Activated CD4-positive, CD25-positive, alpha-beta regulatory T cell treated with anti-CD3 and anti-CD28 coated beads, Interleukin-2, amount 50 U/mL, for 72 hours (primary cell): ENCODE measurements around the gene ZIC2.

Experiments used
- DNase-seq: peaks from one replicate; pipeline ENCODE4 v3.0.0; 2021

Gene ZIC2

DNA sequence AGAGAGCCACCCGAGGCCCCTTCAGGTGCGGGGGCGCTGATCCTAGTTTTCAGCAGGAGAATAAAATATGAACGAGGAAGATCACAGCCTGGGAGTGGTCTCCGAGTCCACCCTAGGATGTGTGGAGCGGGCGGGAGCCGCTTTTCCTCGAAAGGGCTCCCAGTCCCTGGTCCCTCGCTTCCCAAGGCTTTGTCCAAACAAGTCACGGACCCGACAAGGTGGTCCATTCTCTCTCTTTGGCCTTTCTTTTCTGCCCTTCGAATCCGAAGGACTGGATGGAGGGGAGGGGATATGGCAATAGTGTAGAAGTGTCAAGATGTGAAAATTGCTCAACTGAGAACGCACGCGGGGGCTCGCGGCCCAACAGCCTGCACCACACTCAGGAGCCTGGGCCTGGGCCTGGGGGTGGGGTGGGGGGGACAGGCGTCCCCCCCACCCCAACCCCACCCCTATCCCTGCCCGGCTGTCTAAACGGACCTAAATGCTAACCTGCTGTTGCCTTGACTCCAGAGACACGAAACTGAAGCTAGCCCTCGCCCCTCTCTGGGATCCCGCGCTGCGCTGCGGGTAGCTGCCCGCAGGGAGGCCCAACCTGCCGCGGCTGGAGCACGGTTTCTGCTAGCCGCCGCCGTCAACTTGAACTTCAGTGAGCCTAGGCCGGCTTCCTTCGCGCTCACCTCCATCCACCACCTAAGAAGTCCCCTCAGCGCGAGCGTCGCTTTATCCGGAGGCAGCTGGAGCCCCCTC is 7.1 kb downstream of the ZIC2 start:
- DNase-seq: no peak

DNA sequence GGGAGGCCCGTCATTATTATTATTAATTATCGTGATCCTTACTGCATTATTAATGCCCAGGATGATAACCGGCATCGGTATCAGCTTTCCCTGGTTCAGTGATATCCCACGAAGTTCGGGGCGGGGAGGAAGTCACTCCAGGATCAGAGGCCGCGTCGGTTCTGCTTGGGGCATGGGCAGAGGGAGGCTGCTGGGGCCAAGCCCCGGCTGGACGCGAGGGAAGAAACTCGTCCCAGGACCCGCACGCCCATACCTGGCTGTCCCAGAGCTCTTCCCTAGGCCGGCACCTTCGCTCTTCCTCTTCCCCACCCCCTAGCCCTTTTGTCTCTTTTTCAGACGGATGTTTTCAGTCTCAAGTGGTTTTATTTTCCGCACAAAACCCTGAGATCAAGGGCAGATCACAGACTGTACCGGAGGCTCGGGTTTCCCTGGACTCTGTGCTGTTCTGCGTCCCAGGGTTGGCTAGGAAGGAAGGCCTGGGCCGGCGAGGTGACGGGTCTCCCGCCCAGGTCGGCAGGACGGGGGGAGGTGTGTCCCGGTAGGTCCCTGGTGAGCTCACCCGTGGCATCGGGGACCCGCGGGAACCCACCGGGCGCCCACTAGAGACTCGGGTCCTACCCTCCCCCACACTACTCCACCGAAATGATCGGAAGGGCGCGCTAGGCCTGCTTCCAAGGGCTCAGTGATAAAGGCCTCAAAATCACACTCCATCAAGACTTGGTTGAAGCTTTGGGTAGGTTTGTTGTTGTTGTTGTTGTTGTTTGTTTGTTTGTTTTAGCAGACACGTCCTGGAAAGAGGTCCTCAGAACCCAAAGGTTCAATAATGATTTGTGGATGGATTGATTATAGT is 7.9 kb downstream of the ZIC2 start:
- DNase-seq: no peak

DNA sequence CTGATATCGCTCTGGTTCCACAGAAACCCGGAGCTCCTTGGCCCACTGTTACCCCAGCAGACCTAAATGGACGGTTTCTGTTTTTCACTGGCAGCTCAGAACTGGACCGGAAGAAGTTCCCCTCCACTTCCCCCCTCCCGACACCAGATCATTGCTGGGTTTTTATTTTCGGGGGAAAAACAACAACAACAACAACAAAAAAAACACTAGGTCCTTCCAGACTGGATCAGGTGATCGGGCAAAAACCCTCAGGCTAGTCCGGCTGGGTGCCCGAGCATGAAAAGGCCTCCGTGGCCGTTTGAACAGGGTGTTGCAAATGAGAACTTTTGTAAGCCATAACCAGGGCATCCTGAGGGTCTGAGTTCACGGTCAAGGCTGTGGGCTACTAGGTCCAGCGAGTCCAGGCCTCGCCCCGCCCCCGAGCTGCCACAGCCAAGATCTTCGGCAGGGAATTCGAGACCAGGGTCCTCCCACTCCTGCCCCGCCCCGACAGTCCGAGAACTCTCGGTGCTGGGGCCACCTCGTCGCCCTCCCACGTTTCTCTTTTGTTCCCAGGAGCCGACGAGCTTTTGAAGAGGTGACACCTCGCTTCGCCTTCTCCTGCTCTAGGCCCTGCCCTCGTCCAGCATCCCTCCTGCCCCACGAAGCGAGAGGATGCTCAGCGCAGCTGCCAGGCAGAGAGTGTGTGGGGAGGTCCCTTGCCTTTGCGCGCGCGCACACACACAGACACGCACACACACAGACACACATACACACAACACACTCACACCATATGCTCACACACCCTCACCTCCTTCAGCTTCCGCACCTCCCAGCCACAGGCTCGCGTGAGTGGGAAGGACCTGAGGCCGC is 8.8 kb downstream of the ZIC2 start:
- no peak for DNase-seq

DNA sequence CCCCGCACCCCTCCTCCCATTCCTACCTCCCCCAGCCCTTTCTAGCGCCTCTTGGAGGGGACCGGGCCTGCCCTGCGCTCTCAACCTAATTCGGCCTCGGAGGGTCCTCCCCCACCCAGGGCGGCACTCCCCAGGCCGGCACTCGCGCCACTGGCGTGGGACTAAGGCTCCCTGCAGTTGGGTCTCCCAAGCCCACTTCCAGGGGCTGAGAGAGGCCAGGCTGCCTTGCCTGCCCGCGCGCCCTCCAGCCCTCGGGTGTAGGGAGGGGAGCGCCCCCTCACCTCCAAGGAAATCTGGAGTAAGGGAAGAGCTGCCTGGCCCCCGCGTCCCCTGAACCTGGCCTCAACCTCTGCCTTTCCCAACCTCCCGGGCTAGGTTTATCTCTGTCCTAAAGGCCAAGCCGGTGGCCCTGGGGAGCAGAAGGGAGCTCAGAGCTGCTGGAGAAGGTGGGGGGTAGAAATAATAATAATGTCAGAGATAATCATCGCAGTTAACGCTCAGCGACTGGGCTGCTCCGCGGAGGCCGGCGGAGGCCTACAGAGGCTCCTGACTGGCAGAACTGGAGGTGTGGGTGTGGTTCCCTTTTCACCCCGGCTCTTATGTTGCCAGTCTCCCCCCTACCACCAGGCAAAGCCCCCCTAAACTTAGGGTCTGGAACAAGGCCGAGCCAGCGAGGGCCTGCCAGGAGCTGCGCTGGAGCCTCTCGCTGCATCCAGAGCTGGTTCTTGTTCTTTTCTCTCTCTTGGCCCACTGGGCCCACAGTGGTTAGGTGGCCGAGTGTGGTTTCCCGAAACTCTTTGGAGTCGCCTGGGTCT is 9.6 kb downstream of the ZIC2 start:
- DNase-seq: no peak

DNA sequence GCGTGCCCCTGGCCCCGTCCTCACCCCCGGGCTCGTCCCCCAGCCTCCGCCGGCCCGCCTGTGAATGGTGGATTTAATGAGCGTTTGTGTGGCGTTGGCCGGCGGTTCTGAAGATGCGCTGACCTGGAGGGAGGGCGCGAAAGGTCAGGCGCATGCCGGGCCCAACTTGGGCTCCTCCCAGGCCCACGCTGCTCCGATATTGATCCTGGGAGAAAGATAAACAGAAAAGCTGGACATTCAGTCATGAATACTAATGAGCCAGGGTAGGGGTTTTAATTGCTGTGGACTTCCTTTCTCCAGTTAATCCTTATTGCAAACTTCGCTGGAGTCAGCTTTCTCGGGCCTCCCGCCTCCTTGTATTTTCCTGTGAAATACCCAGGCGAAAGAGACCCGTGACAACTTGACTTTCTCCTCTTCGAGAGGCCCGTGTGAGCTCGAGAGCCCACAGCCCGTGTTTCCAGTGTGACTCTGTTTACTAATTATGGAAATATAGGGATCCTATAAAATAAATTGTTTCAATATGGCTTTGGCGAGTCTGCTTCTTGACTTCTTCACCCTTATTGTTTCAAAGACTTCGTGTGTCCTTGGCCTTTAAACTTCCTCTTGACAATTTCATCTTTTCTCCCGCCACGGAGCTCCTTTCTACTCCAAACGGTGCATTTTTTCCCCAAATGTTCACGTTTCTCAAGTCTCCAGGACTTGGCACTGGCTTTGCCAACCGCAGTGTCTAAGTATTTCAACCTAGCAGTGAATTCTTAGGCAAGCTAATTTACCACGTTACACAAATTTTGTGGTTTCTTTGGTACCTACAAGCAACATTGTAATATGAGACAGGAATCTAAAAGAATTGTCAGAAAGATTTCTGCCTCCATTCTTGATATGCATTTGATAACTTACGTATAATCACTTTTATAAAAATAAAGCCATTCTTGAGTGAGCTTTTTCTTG is 10.5 kb downstream of the ZIC2 start:
- DNase-seq: no peak

DNA sequence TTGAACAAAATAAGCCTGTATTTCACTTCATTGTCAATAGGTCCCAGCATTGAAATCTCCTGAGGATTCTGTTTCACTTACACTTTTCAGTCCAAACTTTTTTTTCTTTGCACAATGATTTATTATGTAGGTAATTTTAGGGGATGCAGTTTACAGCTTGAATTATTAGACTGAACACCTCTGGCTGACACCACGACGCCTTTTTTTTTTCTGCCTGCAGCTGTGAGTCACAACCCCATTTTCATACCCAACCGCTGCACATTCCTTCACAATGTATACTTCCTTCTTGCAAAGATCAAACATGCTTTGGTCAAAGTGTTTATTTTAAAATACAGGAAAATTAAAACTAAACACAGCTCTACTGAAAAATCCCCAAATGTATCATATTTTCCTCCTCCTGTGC is 11.4 kb downstream of the ZIC2 start:
- DNase-seq: no peak

DNA sequence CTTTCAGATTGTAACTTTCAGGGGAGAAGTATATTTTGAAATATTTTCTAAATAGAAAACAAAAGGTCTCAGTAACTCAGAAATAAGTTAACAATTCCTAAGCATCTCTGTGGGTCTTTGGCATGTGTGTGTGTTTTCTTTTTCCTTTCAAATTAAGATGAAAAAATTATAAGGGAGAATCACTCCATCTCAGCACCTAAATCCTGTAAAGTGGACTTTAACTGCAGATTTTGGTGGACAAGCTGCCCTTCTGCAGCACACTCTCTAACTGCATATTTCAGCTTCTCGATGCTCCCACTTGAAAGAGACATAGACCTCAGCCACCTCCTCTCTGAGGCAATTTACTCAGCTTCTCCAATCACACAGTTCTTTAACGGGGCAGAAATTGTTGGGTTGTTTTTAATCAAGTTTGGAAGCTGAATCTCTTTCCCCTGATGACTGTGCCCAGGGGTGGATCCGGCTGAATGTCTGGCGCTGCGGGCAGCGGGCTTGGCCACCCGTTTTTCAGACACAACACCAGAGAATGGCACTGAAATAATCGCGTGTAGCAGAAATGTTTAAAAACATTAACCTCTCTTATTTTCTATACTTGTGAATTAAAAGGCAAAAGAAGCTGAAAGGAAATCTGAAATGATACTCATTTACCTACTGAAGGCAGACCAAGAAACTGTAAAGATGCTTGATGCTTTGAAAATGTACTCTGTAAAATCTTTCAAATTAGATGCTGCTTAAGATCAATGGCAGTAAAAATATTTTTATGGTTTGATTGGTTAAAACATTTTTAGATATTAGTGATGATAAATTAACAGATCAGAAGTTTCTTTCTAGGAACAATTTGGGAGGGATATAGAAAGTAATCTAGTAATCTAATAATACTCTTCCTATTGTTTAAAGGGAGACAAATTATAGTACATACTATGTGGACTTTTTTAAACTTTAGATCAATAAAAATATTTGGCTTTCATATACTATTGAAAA is 12.4 kb downstream of the ZIC2 start:
- no peak for DNase-seq

DNA sequence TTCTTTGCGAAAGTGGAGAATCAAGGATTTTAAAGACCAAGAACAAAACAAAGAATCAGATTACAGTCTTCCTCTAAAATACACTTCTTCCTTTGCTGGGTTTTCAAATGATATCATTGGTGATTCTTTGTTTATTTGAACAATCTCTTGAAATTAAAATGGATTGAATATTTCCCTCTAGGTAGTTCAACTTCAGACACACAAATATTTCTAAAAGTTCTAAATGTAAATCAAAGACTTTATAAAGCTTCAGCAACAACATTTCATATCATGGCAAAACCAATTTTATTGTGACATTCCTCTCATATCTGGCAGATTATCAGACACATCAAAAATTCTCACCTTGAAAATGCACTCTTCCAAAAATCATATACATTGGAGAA is 13.0 kb downstream of the ZIC2 start:
- DNase-seq: no peak

DNA sequence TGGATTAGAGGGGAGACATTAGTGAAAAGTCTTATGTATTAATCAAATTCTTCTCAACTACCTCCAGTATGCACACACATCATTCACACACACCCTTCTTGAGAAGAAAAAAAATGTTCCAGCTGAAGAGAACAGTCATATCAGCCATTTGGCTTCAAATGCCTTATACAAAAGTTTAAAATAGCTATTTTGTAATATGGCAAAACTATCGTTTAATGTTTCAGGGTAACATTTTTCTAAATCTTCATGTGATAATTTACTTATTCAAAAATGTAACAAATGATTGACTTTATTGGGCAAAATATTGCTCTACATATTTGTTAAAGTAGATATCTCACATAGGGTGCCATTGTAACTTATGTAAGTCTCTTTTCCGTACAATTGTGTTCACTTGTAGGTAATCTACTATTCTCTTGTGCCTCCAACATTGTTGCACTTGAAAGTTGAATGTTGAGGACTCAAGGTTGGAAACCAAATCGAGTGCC is 13.6 kb downstream of the ZIC2 start:
- no peak for DNase-seq

DNA sequence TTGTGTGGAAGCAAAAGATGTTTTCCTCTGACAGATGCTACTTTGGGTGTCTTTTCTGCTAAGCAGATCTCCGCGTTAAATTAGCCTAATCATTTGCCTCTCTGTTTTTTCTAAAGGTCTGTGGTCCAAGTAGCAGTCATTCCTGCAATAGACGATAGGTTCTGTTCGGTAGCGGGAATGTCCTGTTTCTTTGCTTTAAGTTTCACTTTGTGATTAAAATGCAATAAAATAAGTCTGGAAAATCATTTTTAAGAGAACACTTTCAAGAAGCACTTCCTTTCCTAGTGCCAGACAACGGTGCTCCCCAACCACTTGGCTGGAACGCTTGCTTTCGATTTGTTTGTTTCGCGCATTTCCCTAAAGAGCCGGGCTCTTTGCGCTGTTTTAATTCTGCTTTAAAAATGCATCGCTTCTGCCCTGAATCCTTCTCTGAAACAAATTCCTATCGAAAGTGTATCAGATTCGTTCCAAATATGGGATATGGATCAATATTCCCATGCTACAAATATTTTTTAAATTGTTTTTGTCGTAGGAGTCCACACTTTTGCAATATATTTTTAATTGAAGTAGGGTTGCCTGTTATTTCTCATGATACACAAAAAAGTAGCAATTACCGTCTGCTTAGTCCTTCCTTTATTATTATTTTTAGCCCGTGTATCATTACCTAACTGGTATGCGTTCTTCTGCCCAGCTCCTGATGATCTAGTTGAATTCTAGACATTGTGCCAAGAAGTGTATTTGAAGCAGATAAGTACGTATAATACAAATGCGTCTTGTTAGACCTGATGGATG is 14.2 kb downstream of the ZIC2 start:
- no peak for DNase-seq

DNA sequence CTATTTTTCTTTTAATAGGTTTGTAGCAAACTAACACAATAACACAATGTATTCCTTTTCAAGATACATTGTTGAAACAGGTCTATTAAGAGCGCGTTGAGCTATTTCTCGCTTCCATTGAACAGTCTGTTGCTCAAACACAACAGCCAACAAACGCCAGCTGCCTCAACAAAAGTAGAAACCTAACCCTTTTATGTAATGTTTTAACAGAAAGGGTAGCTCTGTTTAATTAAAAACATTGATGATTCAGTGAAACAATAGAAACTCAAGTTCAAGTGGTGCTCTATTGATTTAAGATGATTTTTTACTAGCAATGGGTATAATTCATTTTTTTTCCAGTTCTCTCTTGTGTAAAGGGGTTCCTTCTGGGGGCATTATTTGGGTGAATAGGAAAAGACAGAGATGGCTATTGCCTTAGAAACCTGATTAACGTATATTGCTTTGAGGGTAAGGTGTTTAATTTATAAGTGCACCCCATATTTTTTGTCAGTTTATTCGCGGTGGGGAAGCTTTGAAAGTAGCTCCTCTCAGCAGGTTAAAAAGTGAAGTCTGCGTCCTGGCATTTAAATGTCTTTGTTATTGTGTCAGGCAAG is 14.9 kb downstream of the ZIC2 start:
- no peak for DNase-seq

DNA sequence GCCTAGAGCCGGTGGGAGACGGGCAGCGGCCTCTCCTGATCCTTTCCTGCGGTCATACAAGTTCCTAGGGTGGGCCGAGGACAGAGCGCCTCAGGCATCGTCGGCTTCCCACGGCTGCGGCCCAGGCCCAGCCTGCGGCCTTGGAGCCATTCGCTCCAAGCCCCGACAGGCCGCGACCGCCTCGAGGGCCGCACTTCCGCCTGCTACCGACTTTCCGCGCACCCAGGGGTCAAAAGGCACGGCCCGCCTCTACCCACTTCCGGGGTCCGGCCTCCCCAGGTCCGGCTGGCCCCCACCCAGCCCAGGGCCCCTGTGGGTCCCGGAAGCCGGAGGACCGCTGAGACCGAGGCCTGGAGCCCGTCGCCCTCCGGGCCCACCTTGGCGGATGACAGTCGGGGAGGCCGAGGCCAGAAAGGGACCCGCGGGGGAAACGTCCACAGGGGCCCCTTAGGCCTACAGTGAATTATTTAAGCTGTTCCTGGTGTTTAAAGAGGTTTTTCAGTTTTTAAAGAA is 16.2 kb downstream of the ZIC2 start:
- DNase-seq: no peak

DNA sequence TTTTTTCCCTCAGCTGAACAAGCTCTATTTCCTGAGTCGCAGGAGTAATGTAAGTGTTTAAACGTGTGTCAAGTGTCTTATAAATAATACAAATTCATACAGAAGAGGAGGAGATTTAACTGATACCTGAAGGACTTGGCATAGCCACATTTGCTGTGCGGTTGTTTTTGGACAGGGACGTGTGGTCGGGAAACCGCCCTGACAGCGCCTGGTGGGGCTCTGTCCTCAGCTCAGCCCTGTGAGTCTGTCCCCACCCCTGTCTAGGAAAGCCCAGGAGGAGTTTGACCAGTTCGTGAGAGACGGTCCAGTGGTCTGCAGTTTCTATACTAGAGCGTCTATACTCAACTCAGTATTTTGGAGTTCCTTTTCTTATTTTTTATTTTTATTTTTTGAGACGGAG is 16.7 kb downstream of the ZIC2 start:
- DNase-seq: no peak

DNA sequence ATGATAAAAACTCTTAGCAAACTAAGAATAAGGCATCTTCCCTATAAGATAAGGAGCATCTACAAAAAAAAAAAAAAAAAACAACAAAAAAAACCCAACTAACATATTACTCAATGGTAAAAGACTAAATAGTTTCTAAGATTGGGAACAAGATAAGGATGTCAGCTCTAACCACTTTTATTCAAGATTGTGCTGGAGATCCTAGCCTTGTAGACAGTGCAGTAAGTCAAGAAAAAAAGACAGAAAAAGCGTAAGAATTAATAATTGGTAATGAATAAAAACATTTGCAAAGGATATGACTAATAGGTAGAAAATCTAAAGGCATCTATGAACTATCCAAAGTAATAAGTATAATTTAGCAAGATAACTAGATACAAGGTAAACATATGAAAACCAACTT is 33.0 kb downstream of the ZIC2 start:
- no peak for DNase-seq

DNA sequence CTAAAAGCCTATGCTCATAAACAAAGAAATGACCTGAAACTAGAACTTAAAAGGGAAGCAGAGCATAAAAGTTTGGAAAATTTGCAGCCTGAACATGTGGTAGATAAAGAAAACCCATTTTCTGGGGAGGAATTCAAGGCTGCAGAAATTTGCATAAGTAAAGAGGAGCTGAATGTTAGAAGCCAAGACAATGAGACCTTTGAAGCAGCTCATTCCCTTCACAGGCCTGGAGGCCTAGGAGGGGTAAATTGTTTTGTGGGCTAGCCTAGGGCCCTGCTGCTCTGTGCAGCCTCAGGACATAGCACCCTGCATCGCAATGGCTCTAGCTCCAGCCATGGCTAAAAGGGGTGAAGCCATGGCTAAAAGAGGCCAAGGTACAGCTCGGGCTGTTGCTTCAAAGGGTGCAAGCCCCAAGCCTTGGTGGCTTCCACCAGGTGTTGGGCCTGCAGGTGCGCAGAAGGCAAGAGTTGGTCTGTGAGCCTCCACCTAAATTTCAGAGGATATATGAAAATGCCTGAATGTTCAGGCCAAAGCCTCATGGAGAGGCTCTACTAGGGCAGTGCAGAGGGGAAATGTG is 38.3 kb downstream of the ZIC2 start:
- DNase-seq: no peak

DNA sequence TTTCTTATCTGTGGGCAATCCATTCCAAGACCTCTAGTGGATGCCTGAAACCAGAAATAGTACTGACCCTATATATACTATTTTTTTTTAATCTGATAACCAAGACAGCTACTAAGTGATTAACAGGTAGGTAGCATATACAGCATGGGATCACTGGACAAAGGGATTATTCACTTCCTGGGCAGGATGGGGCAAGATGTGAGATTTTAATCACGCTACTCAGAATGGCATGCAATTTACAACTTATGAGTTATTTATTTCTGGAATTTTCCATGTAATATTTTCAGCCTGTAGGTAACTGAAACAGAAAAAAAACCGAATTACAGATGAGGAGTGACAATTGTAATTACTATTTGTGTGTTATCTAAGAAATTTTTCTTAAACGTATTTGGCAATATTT is 41.2 kb downstream of the ZIC2 start:
- no peak for DNase-seq

DNA sequence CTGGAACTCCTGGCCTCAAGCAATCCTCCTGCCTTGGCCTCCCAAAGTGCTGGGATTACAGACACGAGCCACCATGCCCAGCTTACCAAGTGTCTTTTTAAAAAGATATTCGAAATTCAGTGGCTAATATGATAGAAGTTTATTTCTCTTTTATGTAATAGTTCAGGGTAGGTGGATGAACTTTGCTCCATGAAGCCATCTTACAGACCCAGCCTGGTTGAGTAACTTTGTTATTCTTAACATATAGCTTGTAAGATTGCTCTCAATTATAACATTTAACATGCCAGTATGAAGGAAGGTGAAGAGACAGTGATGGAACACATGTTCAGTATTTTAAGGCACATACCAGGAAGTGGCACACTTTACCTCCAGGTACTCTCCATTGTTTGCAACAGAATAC is 42.4 kb downstream of the ZIC2 start:
- DNase-seq: no peak

DNA sequence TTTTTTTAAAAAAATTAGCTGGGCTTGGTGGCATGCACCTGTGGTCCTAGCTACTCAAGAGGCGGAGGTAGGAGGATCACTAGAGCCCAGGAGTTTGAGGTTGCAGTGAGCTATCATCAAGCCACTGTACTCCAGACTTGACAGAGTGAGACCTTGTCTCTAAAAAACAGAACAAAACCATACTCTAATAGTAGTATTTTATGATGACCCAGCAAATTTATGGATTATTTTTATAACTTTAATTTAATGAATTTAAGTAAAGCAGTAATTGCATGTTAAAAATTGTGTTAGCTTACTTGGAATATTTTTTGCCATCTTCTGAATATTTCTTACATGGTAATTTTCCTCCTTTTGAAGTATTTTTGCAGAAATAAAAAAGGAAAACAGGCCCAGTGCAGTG is 48.3 kb downstream of the ZIC2 start:
- no peak for DNase-seq
